Spleen (tissue), 11 donors: ENCODE data around the gene GJC2. TPM values are rescaled to one million over a fixed set of nuclear protein-coding genes. Genes with fewer than 3 reads are reported as not detected.

Experiments
- DNase-seq: peaks from one replicate; pipeline ENCODE4 v3.0.0-alpha.2; 2020
- H3K27ac ChIP-seq, 8 donors: fragments of 200-600 bp; sonication (generic) in 7 of 8; 1 replicate in 4 of 8; 2 replicates in 4 of 8; pipeline versions ENCODE4 v1.5.0 to v1.8.0; 2016 to 2021; ENCODE audit warnings: inconsistent platforms in 4 of 8, mild to moderate bottlenecking in 4 of 8, moderate library complexity in 1 of 8
- H3K27me3 ChIP-seq, 7 donors: fragments of 200-600 bp; sonication (generic) in 6 of 7; replicated peaks in 1 of 7; 1 replicate in 4 of 7; 2 replicates in 3 of 7; pipeline versions ENCODE4 v1.5.0 to v1.8.0; 2016 to 2021; ENCODE audit warnings: inconsistent platforms in 3 of 7, mild to moderate bottlenecking in 1 of 7
- H3K36me3 ChIP-seq, 6 donors: fragments of 200-600 bp; sonication (generic) in 5 of 6; 1 replicate in 4 of 6; 2 replicates in 2 of 6; pipeline versions ENCODE4 v1.5.0 to v1.8.0; 2016 to 2021; ENCODE audit warnings: inconsistent platforms in 2 of 6
- H3K4me1 ChIP-seq, 6 donors: fragments of 200-600 bp; sonication (generic) in 5 of 6; 1 replicate in 3 of 6; 2 replicates in 3 of 6; pipeline versions ENCODE4 v1.5.0 to v1.8.0; 2016 to 2021; ENCODE audit warnings: inconsistent platforms in 3 of 6
- H3K4me3 ChIP-seq, 8 donors: fragments of 200-600 bp; sonication (generic) in 7 of 8; 1 replicate in 4 of 8; 2 replicates in 4 of 8; pipeline versions ENCODE4 v1.5.0 to v1.8.0; 2016 to 2021; ENCODE audit warnings: inconsistent platforms in 4 of 8, mild to moderate bottlenecking in 4 of 8, moderate library complexity in 2 of 8
- H3K9me3 ChIP-seq, 8 donors: fragments of 200-600 bp; sonication (generic) in 7 of 8; 1 replicate in 4 of 8; 2 replicates in 4 of 8; pipeline versions ENCODE4 v1.5.0 to v1.8.0; 2016 to 2021; ENCODE audit warnings: inconsistent platforms in 4 of 8
- POLR2A ChIP-seq, 3 donors: fragments of 450-650 bp; IDR thresholded peaks; one replicate each; pipeline ENCODE4 v1.5.1; 2017; ENCODE audit warnings: antibody characterized with exemption in 3 of 3, mild to moderate bottlenecking in 1 of 3
- POLR2AphosphoS5 ChIP-seq, 3 donors: sonication (generic); formaldehyde crosslinking; IDR thresholded peaks; one replicate each; pipeline ENCODE4 v1.5.1; 2017; ENCODE audit warnings: antibody characterized with exemption in 3 of 3
- WGBS, 5 donors: extraction: QIAGEN DNeasy Blood & Tissue Kit in 3 of 5; methylation state at CpG; one replicate each; pipeline versions ENCODE4 v1.1.5 to v1.1.7; 2013 to 2018; 5-methylcytosine and 5-hydroxymethylcytosine counted together
- intact Hi-C: fragments of 100-400 bp; cut with DNase I; formaldehyde crosslinking; loops from one replicate; pipeline ENCODE4 v1.15.0; 2023; ENCODE audit warnings: low total_unique reads
- polyA plus RNA-seq, 3 donors: library from polyadenylated mRNA; stranded (reverse); fragments of 200-250 nt; gene quantifications; one replicate each; pipeline ENCODE4 v1.2.1, GENCODE V29; 2013
- small RNA-seq, 4 donors: library from RNA; depleted of rRNA; stranded (forward); fragments of <200 nt; gene quantifications; one replicate each; pipeline ENCODE3, GENCODE V24; 2016
- total RNA-seq, 7 donors: library from RNA; depleted of rRNA in 3 of 7; stranded (reverse); fragments of >200 nt in 3 of 7; fragmentation: NEBNext Ultra II Directional in 4 of 7; extraction: Animal tissue kit (Norgen Biotek cat#: 25700) in 4 of 7; gene quantifications; one replicate each; pipeline versions ENCODE4 v1.1.0 to v1.2.1, GENCODE V29; 2016 to 2021
- TF ChIP-seq, protein P1 (sequence below), 11 experiments: fragments of 200-600 bp in 7 of 11; fragments of 450-650 bp in 4 of 11; sonication (generic) in 4 of 11; IDR thresholded peaks in 8 of 11; conservative IDR thresholded peaks in 3 of 11; 1 replicate in 7 of 11; 2 replicates in 4 of 11; pipeline versions ENCODE4 v1.4.0 to v1.8.0; 2016 to 2021; ENCODE audit warnings: antibody characterized with exemption in 11 of 11, inconsistent platforms in 4 of 11, mild to moderate bottlenecking in 1 of 11
- donor health status: healthy with polysubstance abuse.
- donor health status: DM: no; HTN: no; CAD: no; lungs with moderate emphysema.
- donor health status: DM: no; HTN: no; CAD: no.
- donor health status: Bipolar disorder and iron deficiency.
- donor health status: healthy.
- donor health status: DM: no; HTN: no; CAD: no.
- donor health status: DM: yes; HTN: yes; CAD: no.

GJC2 gene
- total and polyA plus RNA-seq, 10 donors = 0.35 to 3.5 (median 1.3) TPM

DNA sequence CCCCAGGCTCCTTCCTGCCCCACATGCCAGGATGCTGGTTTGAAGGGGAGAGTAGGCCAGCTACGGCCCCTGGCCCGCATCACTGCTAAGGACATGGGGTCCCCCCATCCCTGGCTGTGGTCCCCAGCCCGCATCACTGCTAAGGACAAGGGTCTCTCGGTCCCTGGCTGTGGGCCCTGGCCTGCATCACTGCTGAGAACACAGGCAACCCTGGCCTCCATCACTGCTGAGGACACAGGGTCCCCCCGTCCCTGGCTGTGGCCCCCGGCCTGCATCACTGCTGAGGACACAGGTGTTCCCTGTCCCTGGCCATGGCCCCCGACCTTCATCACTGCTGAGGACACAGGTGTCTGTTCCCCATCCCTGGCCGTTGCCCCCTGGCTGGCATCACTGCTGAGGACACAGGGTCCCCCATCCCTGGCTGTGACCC lies 57.7 kb downstream of the GJC2 start:
- WGBS, 5 donors = 78 to 90% (median 83%) methylated on average over 5 to 8 of the region's 8 CpGs
- Histone ChIP-seq H3K36me3 (no peaks in the 10 kb centered on the region), H3K27me3 (peaks cover 0 to 26% (median 0%) of the 10 kb centered on the region in 7 donors), H3K4me1 (peaks cover 4 to 38% (median 14%) of the 10 kb centered on the region in 6 donors), H3K4me3 (no peak overlapping the region), H3K9me3 (no peaks in the 10 kb centered on the region), H3K27ac (no peak overlapping the region)
- intact Hi-C loops = no loop called here
- DNase-seq = no peak
- no peak for TF ChIP-seq POLR2AphosphoS5 (IDR thresholded peaks at IDR 0.05)
- TF ChIP-seq POLR2A (IDR thresholded peaks at IDR 0.05) = no peak
- TF ChIP-seq, protein P1, sequence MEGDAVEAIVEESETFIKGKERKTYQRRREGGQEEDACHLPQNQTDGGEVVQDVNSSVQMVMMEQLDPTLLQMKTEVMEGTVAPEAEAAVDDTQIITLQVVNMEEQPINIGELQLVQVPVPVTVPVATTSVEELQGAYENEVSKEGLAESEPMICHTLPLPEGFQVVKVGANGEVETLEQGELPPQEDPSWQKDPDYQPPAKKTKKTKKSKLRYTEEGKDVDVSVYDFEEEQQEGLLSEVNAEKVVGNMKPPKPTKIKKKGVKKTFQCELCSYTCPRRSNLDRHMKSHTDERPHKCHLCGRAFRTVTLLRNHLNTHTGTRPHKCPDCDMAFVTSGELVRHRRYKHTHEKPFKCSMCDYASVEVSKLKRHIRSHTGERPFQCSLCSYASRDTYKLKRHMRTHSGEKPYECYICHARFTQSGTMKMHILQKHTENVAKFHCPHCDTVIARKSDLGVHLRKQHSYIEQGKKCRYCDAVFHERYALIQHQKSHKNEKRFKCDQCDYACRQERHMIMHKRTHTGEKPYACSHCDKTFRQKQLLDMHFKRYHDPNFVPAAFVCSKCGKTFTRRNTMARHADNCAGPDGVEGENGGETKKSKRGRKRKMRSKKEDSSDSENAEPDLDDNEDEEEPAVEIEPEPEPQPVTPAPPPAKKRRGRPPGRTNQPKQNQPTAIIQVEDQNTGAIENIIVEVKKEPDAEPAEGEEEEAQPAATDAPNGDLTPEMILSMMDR (IDR thresholded peaks at IDR 0.05 in 8 of 11, conservative IDR thresholded peaks at IDR 0.05 in 3 of 11) = no peak

DNA sequence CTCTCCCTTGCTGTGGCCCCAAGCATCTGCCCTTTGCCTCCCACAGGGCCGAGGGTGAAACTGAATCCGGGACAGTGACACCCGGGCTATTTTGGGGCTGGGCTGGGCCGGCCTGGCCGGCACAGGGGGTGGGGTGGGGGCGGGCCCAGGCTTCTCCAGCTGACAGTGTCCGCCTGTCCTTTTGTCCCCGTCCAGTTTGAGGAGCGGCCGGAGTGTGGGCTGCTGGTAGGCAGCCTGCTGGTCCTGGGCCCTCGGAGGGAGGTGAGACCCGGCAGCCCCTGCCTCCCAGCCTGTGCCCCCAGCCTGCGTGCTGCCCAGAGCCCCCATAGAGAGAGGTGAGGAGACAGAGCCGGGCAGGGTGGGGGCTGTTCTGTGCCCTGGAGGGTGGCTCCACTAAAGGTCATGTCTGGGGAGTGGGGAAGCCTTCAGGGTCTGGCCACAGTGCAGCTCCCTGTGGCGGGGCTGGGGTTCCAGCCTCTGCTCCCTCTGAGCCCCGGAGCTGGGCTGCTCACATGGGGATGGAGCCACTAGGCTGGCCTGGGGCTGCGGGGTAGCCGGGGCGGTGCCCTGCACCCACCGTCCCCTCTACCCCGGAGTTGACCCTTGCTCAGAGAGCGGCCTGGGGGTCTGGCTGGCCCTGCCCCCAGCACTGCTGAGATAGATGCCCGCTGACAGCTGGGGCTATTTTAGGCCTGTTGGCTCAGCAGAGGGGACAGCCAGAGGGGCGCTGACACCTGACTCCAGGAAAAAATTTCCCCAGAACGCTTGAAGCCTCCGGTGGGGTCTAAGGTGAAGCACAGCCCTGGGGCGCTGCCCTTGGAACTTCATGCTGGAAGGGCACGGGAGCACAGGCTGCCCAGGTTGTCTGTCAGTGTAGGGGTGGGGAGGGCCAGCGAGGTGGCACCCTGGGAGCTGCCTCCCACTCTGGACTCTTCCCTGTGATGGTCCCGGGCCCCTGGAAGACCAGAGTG lies 58.4 kb downstream of the GJC2 start, which contains the start of gene OBSCN:
OBSCN (plus strand) TSS at position 194 of the 971 bp plus-strand sequence. CDS start 3,740 bp downstream, outside the sequence.
- H3K27me3 ChIP-seq = peaks cover 0 to 31% (median 0%) of the 10 kb centered on the region in 7 donors

DNA sequence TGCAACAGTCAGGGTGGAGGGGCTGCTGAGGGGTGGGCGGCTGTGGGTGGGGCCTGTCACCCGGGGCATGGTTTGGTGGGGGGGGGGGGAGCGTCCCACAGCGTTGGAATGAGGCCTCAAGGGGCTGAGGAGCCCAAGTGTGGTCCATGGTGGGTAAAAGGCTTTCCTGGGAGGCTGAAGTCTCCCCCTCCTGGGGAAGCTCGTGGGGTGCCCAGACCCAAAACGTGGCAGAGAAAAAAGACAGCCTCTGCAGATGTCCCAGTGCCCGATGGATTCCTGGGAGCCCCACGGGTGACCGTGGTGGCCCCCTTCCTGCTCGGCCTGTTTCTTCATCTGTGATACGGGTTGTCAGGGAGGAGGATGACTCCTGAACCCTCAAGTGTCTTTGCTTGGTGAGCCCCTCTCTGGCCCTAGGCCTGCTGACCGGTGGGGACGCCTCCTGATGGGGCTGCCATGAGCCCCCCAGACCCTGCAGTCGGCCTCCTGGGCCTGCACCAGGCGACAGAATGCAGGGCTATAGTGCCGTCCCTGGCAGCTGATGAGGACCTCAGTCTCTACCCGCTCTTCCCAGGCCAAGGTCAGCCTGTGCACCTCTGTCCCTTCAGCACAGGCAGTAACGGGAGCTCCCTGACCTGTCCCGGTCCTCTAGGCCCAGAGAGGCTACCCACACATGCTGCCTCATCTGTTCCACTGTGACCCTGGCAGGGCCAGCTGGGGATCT lies 59.3 kb downstream of the GJC2 start:
- H3K4me3 ChIP-seq = no peak overlapping the region
- no peak overlapping the region for H3K27ac ChIP-seq
- 72 to 84% (median 79%) methylated on average over 12 to 19 of the region's 19 CpGs for WGBS, 5 donors
- H3K4me1 ChIP-seq = peaks cover 7 to 54% (median 22%) of the 10 kb centered on the region in 6 donors
- H3K36me3 ChIP-seq = no peaks in the 10 kb centered on the region
- TF ChIP-seq POLR2AphosphoS5 (IDR thresholded peaks at IDR 0.05) = no peak
- TF ChIP-seq, protein P1 (IDR thresholded peaks at IDR 0.05 in 8 of 11, conservative IDR thresholded peaks at IDR 0.05 in 3 of 11) = no peak
- TF ChIP-seq POLR2A (IDR thresholded peaks at IDR 0.05) = no peak
- no peak for DNase-seq
- H3K27me3 ChIP-seq = peaks cover 0 to 34% (median 0%) of the 10 kb centered on the region in 7 donors
- intact Hi-C loops = no loop called here
- no peaks in the 10 kb centered on the region for H3K9me3 ChIP-seq

More for the DNA sequence above, 58.4 kb downstream of the GJC2 start, which contains the start of gene OBSCN:
- Histone ChIP-seq H3K4me1 (peaks cover 7 to 46% (median 19%) of the 10 kb centered on the region in 6 donors), H3K27ac (peak within 1 kb of the TSS in 3 of 8 donors; percentile 37 to 65 (median 53)), H3K4me3 (no peak within 1 kb of the TSS), H3K36me3 (no peaks in the 10 kb centered on the region), H3K9me3 (no peaks in the 10 kb centered on the region)
- 57 to 71% (median 66%) methylated on average over 12 to 30 of the region's 30 CpGs for WGBS, 5 donors
- TF ChIP-seq, protein P1 (IDR thresholded peaks at IDR 0.05 in 8 of 11, conservative IDR thresholded peaks at IDR 0.05 in 3 of 11) = no peak
- TF ChIP-seq POLR2AphosphoS5 (IDR thresholded peaks at IDR 0.05) (no peak), POLR2A (IDR thresholded peaks at IDR 0.05) (no peak)
- intact Hi-C loops = no loop called here
- DNase-seq = no peak

Small RNA genes lying within 50 kb of the gene (small RNA-seq; reads per million reads assigned to genes)
- gene AL359510.1 = 0 reads per million in 4 donors

Other genes with a start within 250 kb of the GJC2 start
- gene WNT9A, start 202.0 kb upstream of the GJC2 start, total RNA-seq = 1 to 10 TPM in 4 of 7 donors, under 1 TPM in 3; 0.37 to 3.6 (median 1.2) TPM
- under 1 TPM; 0.08 to 0.70 (median 0.11) TPM for gene WNT9A, start 202.0 kb upstream of the GJC2 start, polyA plus RNA-seq
- gene WNT3A, start 142.9 kb upstream of the GJC2 start, total RNA-seq = not detected
- gene WNT3A, start 142.9 kb upstream of the GJC2 start, polyA plus RNA-seq = not detected
- 100 to 1,000 TPM; 302 to 387 (median 338) TPM for gene ARF1, start 67.2 kb upstream of the GJC2 start, total RNA-seq
- 100 to 1,000 TPM; 150 to 282 (median 231) TPM for gene ARF1, start 67.2 kb upstream of the GJC2 start, polyA plus RNA-seq
- gene C1orf35, start 46.6 kb upstream of the GJC2 start, total RNA-seq = 10 to 100 TPM in 6 of 7 donors, 1 to 10 TPM in 1; 7.3 to 14.2 (median 11.9) TPM
- 10 to 100 TPM; 18.7 to 23.4 (median 21.7) TPM for gene C1orf35, start 46.6 kb upstream of the GJC2 start, polyA plus RNA-seq
- 100 to 1,000 TPM in 1 of 7 donors, 10 to 100 TPM in 6; 32.3 to 103 (median 39.0) TPM for gene MRPL55, start 40.6 kb upstream of the GJC2 start, total RNA-seq
- 100 to 1,000 TPM in 2 of 3 donors, 10 to 100 TPM in 1; 95.2 to 114 (median 111) TPM for gene MRPL55, start 40.6 kb upstream of the GJC2 start, polyA plus RNA-seq
- 100 to 1,000 TPM; 167 to 218 (median 186) TPM for gene GUK1, start 9.7 kb upstream of the GJC2 start, total RNA-seq
- 100 to 1,000 TPM; 279 to 499 (median 316) TPM for gene GUK1, start 9.7 kb upstream of the GJC2 start, polyA plus RNA-seq
- gene IBA57, start 15.9 kb downstream of the GJC2 start, total RNA-seq = 10 to 100 TPM in 5 of 7 donors, 1 to 10 TPM in 2; 7.1 to 14.7 (median 11.6) TPM
- gene IBA57, start 15.9 kb downstream of the GJC2 start, polyA plus RNA-seq = 1 to 10 TPM in 2 of 3 donors, under 1 TPM in 1; 0.59 to 4.3 (median 1.1) TPM
- 10 to 100 TPM; 35.3 to 71.7 (median 46.0) TPM for gene OBSCN, start 58.1 kb downstream of the GJC2 start, total RNA-seq
- gene OBSCN, start 58.1 kb downstream of the GJC2 start, polyA plus RNA-seq = 10 to 100 TPM; 12.6 to 31.6 (median 23.3) TPM